Brain microvascular endothelial cell (primary cell): ENCODE data around the gene CEP164.
A peak's percentile ranks its signal among the peaks of the same experiment; 100 is the strongest.

Experiments
- DNase-seq: peaks from one replicate; pipeline ENCODE4 v3.0.0-alpha.2; 2020
- H3K27ac ChIP-seq: fragments of 250-450 bp; sonication (Bioruptor Pico); 2 replicates; pipeline ENCODE4 v1.5.1; 2020; ENCODE audit warnings: mild to moderate bottlenecking, moderate library complexity
- H3K27me3 ChIP-seq: fragments of 250-450 bp; sonication (Bioruptor Pico); replicated peaks from 2 replicates; pipeline ENCODE4 v1.5.1; 2020; ENCODE audit warnings: mild to moderate bottlenecking
- H3K36me3 ChIP-seq: fragments of 250-450 bp; sonication (Bioruptor Pico); replicated peaks from 2 replicates; pipeline ENCODE4 v1.5.1; 2020; ENCODE audit warnings: mild to moderate bottlenecking
- H3K4me3 ChIP-seq: 2 replicates; pipeline ENCODE4 v1.5.1; 2011; ENCODE audit warnings: low read depth, mild to moderate bottlenecking, control low read depth, low read length, moderate library complexity
- in situ Hi-C: cut with HindIII; loops from 2 replicates; pipeline ENCODE4 v1.10.0; 2017; ENCODE audit warnings: low sequenced_read_pairs, low pct_ligation_motif_present
- TF ChIP-seq, protein P1 (sequence below): IDR thresholded peaks from 2 replicates; pipeline ENCODE4 v1.5.1; 2011; ENCODE audit warnings: low read depth, mild to moderate bottlenecking, moderate library complexity, low read length, control low read depth, inconsistent platforms; ENCODE audit errors: missing control alignments

The CEP164 gene

GRCh38 chr11:117385471-117385870 is 57.8 kb downstream of the CEP164 start:
- Histone ChIP-seq H3K4me3 (no peak overlapping the region), H3K36me3 (peaks cover 38% of the 10 kb centered on the region), H3K27me3 (no peaks in the 10 kb centered on the region), H3K27ac (no peak overlapping the region)
- no peak for DNase-seq
- TF ChIP-seq, protein P1, sequence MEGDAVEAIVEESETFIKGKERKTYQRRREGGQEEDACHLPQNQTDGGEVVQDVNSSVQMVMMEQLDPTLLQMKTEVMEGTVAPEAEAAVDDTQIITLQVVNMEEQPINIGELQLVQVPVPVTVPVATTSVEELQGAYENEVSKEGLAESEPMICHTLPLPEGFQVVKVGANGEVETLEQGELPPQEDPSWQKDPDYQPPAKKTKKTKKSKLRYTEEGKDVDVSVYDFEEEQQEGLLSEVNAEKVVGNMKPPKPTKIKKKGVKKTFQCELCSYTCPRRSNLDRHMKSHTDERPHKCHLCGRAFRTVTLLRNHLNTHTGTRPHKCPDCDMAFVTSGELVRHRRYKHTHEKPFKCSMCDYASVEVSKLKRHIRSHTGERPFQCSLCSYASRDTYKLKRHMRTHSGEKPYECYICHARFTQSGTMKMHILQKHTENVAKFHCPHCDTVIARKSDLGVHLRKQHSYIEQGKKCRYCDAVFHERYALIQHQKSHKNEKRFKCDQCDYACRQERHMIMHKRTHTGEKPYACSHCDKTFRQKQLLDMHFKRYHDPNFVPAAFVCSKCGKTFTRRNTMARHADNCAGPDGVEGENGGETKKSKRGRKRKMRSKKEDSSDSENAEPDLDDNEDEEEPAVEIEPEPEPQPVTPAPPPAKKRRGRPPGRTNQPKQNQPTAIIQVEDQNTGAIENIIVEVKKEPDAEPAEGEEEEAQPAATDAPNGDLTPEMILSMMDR: no peak
- in situ Hi-C loops: no loop called here

- TF ChIP-seq, protein P1: no peak
- Histone ChIP-seq H3K27me3 (no peaks in the 10 kb centered on the region), H3K4me3 (no peak overlapping the region), H3K27ac (no peak overlapping the region), H3K36me3 (peaks cover 38% of the 10 kb centered on the region)
- in situ Hi-C loops: no loop called here
- DNase-seq: no peak
These were observed 58.3 kb downstream of the CEP164 start for GRCh38 chr11:117385906-117386305.

- DNase-seq: peak; percentile 9
- H3K27ac ChIP-seq: no peak overlapping the region
- peaks cover 47% of the 10 kb centered on the region for H3K36me3 ChIP-seq
- in situ Hi-C loops: no loop called here
- H3K27me3 ChIP-seq: no peaks in the 10 kb centered on the region
- H3K4me3 ChIP-seq: no peak overlapping the region
- TF ChIP-seq, protein P1: no peak
These were observed 60.5 kb downstream of the CEP164 start for GRCh38 chr11:117387992-117388755.

GRCh38 chr11:117390743-117391142 is 63.1 kb downstream of the CEP164 start:
- in situ Hi-C loops: no loop called here
- H3K36me3 ChIP-seq: peaks cover 60% of the 10 kb centered on the region
- DNase-seq: no peak

GRCh38 chr11:117391181-117391580 is 63.5 kb downstream of the CEP164 start:
- H3K36me3 ChIP-seq: peaks cover 61% of the 10 kb centered on the region

More at GRCh38 chr11:117390743-117391142, 63.1 kb downstream of the CEP164 start:
- TF ChIP-seq, protein P1: no peak
- Histone ChIP-seq H3K27me3 (no peaks in the 10 kb centered on the region), H3K27ac (no peak overlapping the region), H3K4me3 (no peak overlapping the region)

More at GRCh38 chr11:117391181-117391580, 63.5 kb downstream of the CEP164 start:
- Histone ChIP-seq H3K27me3 (no peaks in the 10 kb centered on the region), H3K4me3 (no peak overlapping the region), H3K27ac (no peak overlapping the region)
- in situ Hi-C loops: no loop called here
- TF ChIP-seq, protein P1: no peak
- no peak for DNase-seq
